Esophagus muscularis mucosa (tissue), 4 donors: ENCODE data around the gene POLN. TPM values are rescaled to one million over a fixed set of nuclear protein-coding genes. Genes with fewer than 3 reads are reported as not detected.

Source experiments
- DNase-seq: peaks from one replicate; pipeline ENCODE4 v3.0.0-alpha.2; 2017; ENCODE audit errors: extremely low spot score
- H3K27ac ChIP-seq, 4 donors: fragments of 200-600 bp; sonication (generic); replicated peaks in 1 of 4; 1 replicate in 3 of 4; 2 replicates in 1 of 4; pipeline ENCODE4 v1.5.1; 2016 to 2019; ENCODE audit warnings: mild to moderate bottlenecking in 1 of 4
- H3K27me3 ChIP-seq, 4 donors: fragments of 200-600 bp; sonication (generic); one replicate each; pipeline versions ENCODE4 v1.5.1 to v1.6.0; 2016 to 2019
- H3K36me3 ChIP-seq, 4 donors: fragments of 200-600 bp; sonication (generic); one replicate each; pipeline ENCODE4 v1.5.1; 2016 to 2019
- H3K4me1 ChIP-seq, 4 donors: fragments of 200-600 bp; sonication (generic); one replicate each; pipeline ENCODE4 v1.5.1; 2016 to 2019
- H3K4me3 ChIP-seq, 4 donors: fragments of 200-600 bp; sonication (generic); 1 replicate in 2 of 4; 2 replicates in 2 of 4; pipeline ENCODE4 v1.5.1; 2016 to 2019; ENCODE audit warnings: mild to moderate bottlenecking in 4 of 4, moderate library complexity in 1 of 4
- H3K9me3 ChIP-seq, 4 donors: fragments of 200-600 bp; sonication (generic); 1 replicate in 3 of 4; 2 replicates in 1 of 4; pipeline ENCODE4 v1.5.1; 2016 to 2019
- CTCF ChIP-seq, 3 experiments: fragments of 200-600 bp in 2 of 3; fragments of 450-650 bp in 1 of 3; sonication (generic) in 2 of 3; IDR thresholded peaks; one replicate each; pipeline ENCODE4 v1.5.1; 2017 to 2019; ENCODE audit warnings: antibody characterized with exemption in 3 of 3, mild to moderate bottlenecking in 2 of 3, moderate library complexity in 1 of 3
- EP300 ChIP-seq: sonication (generic); formaldehyde crosslinking; IDR thresholded peaks from one replicate; pipeline ENCODE4 v1.6.1; 2017; ENCODE audit warnings: antibody characterized with exemption
- POLR2A ChIP-seq: fragments of 450-650 bp; IDR thresholded peaks from one replicate; pipeline ENCODE4 v1.6.1; 2017; ENCODE audit warnings: antibody characterized with exemption, moderate library complexity, mild to moderate bottlenecking, low read depth
- POLR2AphosphoS5 ChIP-seq, 2 donors: sonication (generic); formaldehyde crosslinking; IDR thresholded peaks; one replicate each; pipeline ENCODE4 v1.6.1; 2017; ENCODE audit warnings: antibody characterized with exemption in 2 of 2
- WGBS: methylation state at CpG from one replicate; pipeline ENCODE4 v1.1.5; 2018; 5-methylcytosine and 5-hydroxymethylcytosine counted together
- intact Hi-C: fragments of 100-400 bp; cut with DNase I; formaldehyde crosslinking; loops from one replicate; pipeline ENCODE4 v1.15.1; 2023
- total RNA-seq, 4 donors: library from RNA; depleted of rRNA; stranded (reverse); fragments of >200 nt; gene quantifications; one replicate each; pipeline versions ENCODE4 v1.1.0 to v1.2.1, GENCODE V29; 2016

Gene POLN
- total RNA-seq, 4 donors from 2014 or later, result 1.2 to 3.3 (median 2.7) TPM

GRCh38 chr4:2077537-2078460, 164.1 kb downstream of the POLN start:
- Histone ChIP-seq H3K27ac (no peak overlapping the region), H3K9me3 (no peaks in the 10 kb centered on the region), H3K27me3 (no peaks in the 10 kb centered on the region), H3K4me3 (no peak overlapping the region), H3K36me3 (no peaks in the 10 kb centered on the region), H3K4me1 (no peaks in the 10 kb centered on the region)
- 82% methylated on average over 17 of the region's 17 CpGs for WGBS
- TF ChIP-seq CTCF (IDR thresholded peaks at IDR 0.05) (no peak), EP300 (no peak), POLR2AphosphoS5 (IDR thresholded peaks at IDR 0.05) (no peak)
- intact Hi-C loops, result no loop called here
- DNase-seq, result no peak

GRCh38 chr4:2076908-2077536, 164.9 kb downstream of the POLN start:
- intact Hi-C loops, result no loop called here
- Histone ChIP-seq H3K4me1 (no peaks in the 10 kb centered on the region), H3K36me3 (no peaks in the 10 kb centered on the region), H3K9me3 (no peaks in the 10 kb centered on the region), H3K4me3 (no peak overlapping the region), H3K27ac (no peak overlapping the region), H3K27me3 (no peaks in the 10 kb centered on the region)
- 76% methylated on average over 9 of the region's 9 CpGs for WGBS
- TF ChIP-seq CTCF (IDR thresholded peaks at IDR 0.05), result no peak
- no peak for TF ChIP-seq EP300
- TF ChIP-seq POLR2A, result no peak
- TF ChIP-seq POLR2AphosphoS5 (IDR thresholded peaks at IDR 0.05), result no peak
- DNase-seq, result no peak

GRCh38 chr4:2075987-2076907, 165.7 kb downstream of the POLN start:
- TF ChIP-seq POLR2AphosphoS5 (IDR thresholded peaks at IDR 0.05), result no peak
- TF ChIP-seq POLR2A, result no peak
- TF ChIP-seq CTCF (IDR thresholded peaks at IDR 0.05), result no peak
- TF ChIP-seq EP300, result no peak
- Histone ChIP-seq H3K4me3 (no peak overlapping the region), H3K27me3 (no peaks in the 10 kb centered on the region), H3K36me3 (no peaks in the 10 kb centered on the region), H3K9me3 (no peaks in the 10 kb centered on the region), H3K4me1 (peaks cover 0 to 6% (median 0%) of the 10 kb centered on the region in 4 donors), H3K27ac (no peak overlapping the region)
- DNase-seq, result no peak
- intact Hi-C loops, result no loop called here
- WGBS, result 95% methylated on average over 13 of the region's 31 CpGs

- Histone ChIP-seq H3K4me3 (no peak overlapping the region), H3K27ac (no peak overlapping the region)
Observed at GRCh38 chr4:2075171-2075986, 166.5 kb downstream of the POLN start.

More at GRCh38 chr4:2075171-2075986, 166.5 kb downstream of the POLN start:
- Histone ChIP-seq H3K27me3 (peaks cover 0 to 8% (median 0%) of the 10 kb centered on the region in 4 donors), H3K9me3 (no peaks in the 10 kb centered on the region), H3K36me3 (no peaks in the 10 kb centered on the region), H3K4me1 (peaks cover 0 to 6% (median 0%) of the 10 kb centered on the region in 4 donors)
- no peak for DNase-seq
- WGBS, result 92% methylated on average over 11 of the region's 12 CpGs
- intact Hi-C loops, result no loop called here
- TF ChIP-seq POLR2AphosphoS5 (IDR thresholded peaks at IDR 0.05) (no peak), EP300 (no peak), CTCF (IDR thresholded peaks at IDR 0.05) (no peak), POLR2A (no peak)
